K562 (cell line): ENCODE measurements around the gene NPFFR1. TPM values are rescaled to one million over a fixed set of nuclear protein-coding genes. Genes with fewer than 3 reads are reported as not detected.

ENCODE experiments used
- ATAC-seq: fragments of 200-7000 bp; cut with Tn5 transposase; 3 replicates; pipeline ENCODE4 v1.9.1; 2020; ENCODE audit warnings: moderate library complexity
- BruUV-seq: library from RNA; stranded (reverse); fragments of 400-500 nt; replicated peaks from 2 replicates; lab custom pipeline; 2021; lab: Mats Ljungman, UMichigan
- CTCF ChIA-PET: fragments of 300-600 bp; formaldehyde crosslinking; extraction: SDS; loops from one replicate; lab custom pipeline; 2021; ENCODE audit warnings: low intra/inter-chr PET ratio; lab: Yijun Ruan, JAX
- POLR2A ChIA-PET: fragments of 300-600, 350-650 bp; sonication (Branson Sonifier 250); formaldehyde crosslinking; extraction: SDS; loops from one replicate; lab custom pipeline; 2021; ENCODE audit warnings: antibody characterized with exemption, inconsistent platforms; lab: Yijun Ruan, JAX
- DNase-seq, 4 experiments: peaks; one replicate each; pipeline versions ENCODE4 v3.0.0 to v3.0.0-alpha.2; 2011 to 2018; ENCODE audit warnings: low spot score in 3 of 4, mixed read lengths in 3 of 4; ENCODE audit errors: extremely low read depth in 1 of 4
- FAIRE-seq: peaks from 2 replicates; lab custom pipeline; 2011; peaks lifted over from hg19 to GRCh38; lab: Jason Lieb, UNC
- H2AFZ ChIP-seq: 2 replicates; pipeline ENCODE4 v1.6.0; 2011; ENCODE audit warnings: low read depth, low read length, control low read depth, inconsistent platforms
- H3K27ac ChIP-seq: fragments of 200-600 bp; 3 replicates; pipeline ENCODE4 v1.8.0; 2011; ENCODE audit warnings: low read depth, mild to moderate bottlenecking, control low read depth, inconsistent platforms, low read length, moderate library complexity, mixed read lengths; ENCODE audit errors: extremely low read depth
- H3K27me3 ChIP-seq, 2 experiments: fragments of 300-600 bp in 1 of 2; 2 replicates in 1 of 2; 3 replicates in 1 of 2; pipeline versions ENCODE4 v1.6.0 to v1.8.0; 2011; ENCODE audit warnings: inconsistent platforms in 2 of 2, low read length in 2 of 2, mild to moderate bottlenecking in 1 of 2, mixed read lengths in 1 of 2, moderate library complexity in 1 of 2; ENCODE audit not compliant: control insufficient read depth in 2 of 2, insufficient read depth in 2 of 2
- H3K36me3 ChIP-seq: fragments of 300-600 bp; 3 replicates; pipeline ENCODE4 v1.8.0; 2011; ENCODE audit warnings: mild to moderate bottlenecking, low read length, inconsistent platforms; ENCODE audit not compliant: control insufficient read depth, insufficient read depth
- H3K4me1 ChIP-seq, 2 experiments: fragments of 200-600 bp in 1 of 2; replicated peaks in 1 of 2; 2 replicates in 1 of 2; 3 replicates in 1 of 2; pipeline versions ENCODE4 v1.5.1 to v1.8.0; 2011; ENCODE audit warnings: inconsistent platforms in 2 of 2, low read length in 2 of 2, mild to moderate bottlenecking in 1 of 2, mixed read lengths in 1 of 2, moderate library complexity in 1 of 2; ENCODE audit not compliant: control insufficient read depth in 2 of 2, insufficient read depth in 2 of 2
- H3K4me2 ChIP-seq: 2 replicates; pipeline ENCODE4 v1.6.1; 2011; ENCODE audit warnings: low read length, control low read depth, inconsistent platforms, mixed read lengths; ENCODE audit not compliant: insufficient read depth
- H3K4me3 ChIP-seq: fragments of 200-600 bp; sonication (generic), shearing (Covaris generic); 2 replicates; pipeline ENCODE4 v1.5.1; 2016; ENCODE audit warnings: control low read depth, inconsistent platforms
- H3K79me2 ChIP-seq: fragments of 200-600 bp; 3 replicates; pipeline ENCODE4 v1.8.0; 2011; ENCODE audit warnings: low read length, inconsistent platforms; ENCODE audit not compliant: control insufficient read depth, insufficient read depth
- H3K9ac ChIP-seq, 2 experiments: 2 replicates each; pipeline versions ENCODE4 v1.6.0 to v1.6.1; 2011; ENCODE audit warnings: low read depth in 2 of 2, low read length in 2 of 2, control low read depth in 1 of 2, inconsistent platforms in 1 of 2, mild to moderate bottlenecking in 1 of 2, mixed read lengths in 1 of 2; ENCODE audit not compliant: insufficient read depth in 1 of 2
- H3K9me1 ChIP-seq: one replicate; pipeline ENCODE4 v1.6.0; 2011; ENCODE audit warnings: inconsistent platforms, mild to moderate bottlenecking, low read length, moderate library complexity; ENCODE audit not compliant: control insufficient read depth, insufficient read depth
- H3K9me3 ChIP-seq: replicated peaks from 2 replicates; pipeline ENCODE4 v1.5.1; 2011; ENCODE audit warnings: low read depth, low read length, inconsistent platforms; ENCODE audit not compliant: control insufficient read depth, insufficient read depth
- H4K20me1 ChIP-seq: replicated peaks from 2 replicates; pipeline ENCODE4 v1.6.1; 2011; ENCODE audit warnings: low read length, inconsistent platforms, mixed read lengths; ENCODE audit not compliant: control insufficient read depth, insufficient read depth
- CEBPB ChIP-seq: fragments of 450-650 bp; IDR thresholded peaks from 2 replicates; pipeline ENCODE4 v1.6.1; 2016; ENCODE audit warnings: missing genetic modification characterization, missing compliant biosample characterization
- CEBPG ChIP-seq, 3 experiments: fragments of 200-800 bp in 1 of 3; sonication (Bioruptor generic) in 1 of 3; sonication (generic) in 1 of 3; formaldehyde crosslinking in 1 of 3; IDR thresholded peaks in 2 of 3; conservative IDR thresholded peaks in 1 of 3; 2 replicates each; pipeline versions ENCODE4 v1.6.1 to v1.8.0; 2016 to 2022; ENCODE audit warnings: missing compliant biosample characterization in 2 of 3, missing genetic modification characterization in 2 of 3, mild to moderate bottlenecking in 1 of 3, missing genetic modification reagents in 1 of 3
- HCFC1 ChIP-seq: IDR thresholded peaks from 2 replicates; pipeline ENCODE4 v1.6.1; 2012; ENCODE audit warnings: low read depth, low read length, improper control_type of control experiment
- RBM25 ChIP-seq: fragments of 200-400 bp; formaldehyde crosslinking; IDR thresholded peaks from 2 replicates; pipeline ENCODE4 v1.6.1; 2018; ENCODE audit warnings: low read length, low read depth, moderate library complexity; ENCODE audit not compliant: severe bottlenecking
- ZNF121 ChIP-seq: sonication (generic); formaldehyde crosslinking; conservative IDR thresholded peaks from 2 replicates; pipeline ENCODE4 v1.8.0; 2022; ENCODE audit warnings: missing genetic modification reagents
- ZNF766 ChIP-seq: fragments of 200-800 bp; sonication (Bioruptor generic); conservative IDR thresholded peaks from 2 replicates; pipeline ENCODE4 v1.6.1; 2016; ENCODE audit warnings: missing genetic modification characterization, missing compliant biosample characterization
- WGBS: fragments of 100-300 bp; shearing (Covaris generic); methylation state at CpG from one replicate; pipeline ENCODE4 v1.1.6; 2016; ENCODE audit warnings: low coverage, mixed read lengths; ENCODE audit not compliant: insufficient coverage; ENCODE audit errors: missing lambda C conversion rate; 5-methylcytosine and 5-hydroxymethylcytosine counted together
- in situ Hi-C: fragments of 300-500 bp; cut with MboI; formaldehyde crosslinking; loops from 4 replicates; pipeline ENCODE4 v1.15.0; 2018; ENCODE audit warnings: inconsistent platforms, mixed read lengths
- intact Hi-C: fragments of 100-400 bp; cut with micrococcal nuclease; formaldehyde crosslinking; loops from 2 replicates; pipeline ENCODE4 v1.14.2; 2022
- polyA plus RNA-seq, 8 experiments: library from polyadenylated mRNA; depleted of rRNA in 4 of 8; stranded (reverse) in 5 of 8; unstranded in 3 of 8; fragments of >200 nt; fragmentation: Nextera tagmentation in 2 of 8; fragmentation: Illumina TruSeq in 1 of 8; extraction: Ambion mirVana in 2 of 8; extraction: Trizol in 1 of 8; gene quantifications; 2 replicates each; pipeline versions ENCODE4 v1.2.1 to v1.2.3, GENCODE V29; 2011 to 2014; ENCODE audit warnings: inconsistent platforms in 1 of 8, missing spikeins in 1 of 8
- total RNA-seq, 7 experiments: library from RNA; depleted of rRNA in 6 of 7; stranded (reverse); fragments of >200 nt in 6 of 7; fragmentation: Illumina TruSeq in 2 of 7; extraction: Trizol in 2 of 7; gene quantifications; 2 replicates each; pipeline versions ENCODE4 v1.2.1 to v1.2.3, GENCODE V29; 2011 to 2021; ENCODE audit warnings: low replicate concordance in 1 of 7
- TF ChIP-seq, protein P1 (sequence below): fragments of 250-450 bp; sonication (Bioruptor Pico); IDR thresholded peaks from 2 replicates; pipeline ENCODE4 v1.8.0; 2021; ENCODE audit warnings: mild to moderate bottlenecking, moderate library complexity
- TF ChIP-seq, protein P2 (sequence below): fragments of 450-650 bp; formaldehyde crosslinking; IDR thresholded peaks from 2 replicates; pipeline ENCODE4 v1.4.0; 2020; ENCODE audit warnings: mild to moderate bottlenecking, moderate library complexity
- TF ChIP-seq, protein P3 (sequence below): fragments of 250-450 bp; sonication (Bioruptor Pico); IDR thresholded peaks from 2 replicates; pipeline ENCODE4 v1.8.0; 2022; ENCODE audit warnings: inconsistent platforms

The NPFFR1 gene
- total and polyA plus RNA-seq, 9 of the 15 experiments (the other 6 are each of a cell fraction or from before 2014, with no cell fraction given) = under 0.01 TPM; not detected in 8

DNA sequence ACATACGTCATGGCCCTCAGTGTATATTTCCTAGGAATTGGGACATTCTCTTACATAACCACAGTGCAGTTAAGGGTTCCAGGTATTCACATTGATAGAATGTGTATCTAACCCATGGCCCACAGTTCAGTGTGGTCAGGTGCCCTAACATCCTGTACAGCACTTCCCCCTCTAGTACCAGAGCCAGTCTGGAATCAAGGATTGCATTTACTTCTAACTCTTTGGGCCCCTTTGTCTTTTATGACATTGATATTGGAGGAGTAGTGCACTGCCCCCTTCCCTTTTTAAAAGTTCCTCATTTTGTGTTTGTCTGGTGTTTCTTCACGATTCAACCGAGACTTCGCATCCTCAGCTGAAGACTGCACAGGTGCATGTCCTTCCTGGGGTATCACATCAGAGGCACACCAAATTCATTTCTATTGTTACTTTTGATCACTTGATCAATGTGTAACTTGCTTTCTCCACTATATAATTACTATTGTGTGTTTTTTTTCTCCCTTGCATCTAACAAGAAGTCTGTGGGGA lies 22.4 kb upstream of the NPFFR1 start:
- H4K20me1 ChIP-seq = peaks cover 4% of the 10 kb centered on the region; the same call in 1 of the 2 replicates
- FAIRE-seq (no peak), DNase-seq (no peak), ATAC-seq (no peak)
- no peak overlapping the region for H3K4me3 ChIP-seq
- H2AFZ ChIP-seq = no peak overlapping the region
- BruUV-seq = no TSS peak
- CTCF ChIA-PET = no interaction called here
- no peaks in the 10 kb centered on the region for H3K9me3 ChIP-seq
- TF ChIP-seq HCFC1 = no peak
- no peak for TF ChIP-seq ZNF766 (CRISPR knock-in tag)
- TF ChIP-seq, protein P1, sequence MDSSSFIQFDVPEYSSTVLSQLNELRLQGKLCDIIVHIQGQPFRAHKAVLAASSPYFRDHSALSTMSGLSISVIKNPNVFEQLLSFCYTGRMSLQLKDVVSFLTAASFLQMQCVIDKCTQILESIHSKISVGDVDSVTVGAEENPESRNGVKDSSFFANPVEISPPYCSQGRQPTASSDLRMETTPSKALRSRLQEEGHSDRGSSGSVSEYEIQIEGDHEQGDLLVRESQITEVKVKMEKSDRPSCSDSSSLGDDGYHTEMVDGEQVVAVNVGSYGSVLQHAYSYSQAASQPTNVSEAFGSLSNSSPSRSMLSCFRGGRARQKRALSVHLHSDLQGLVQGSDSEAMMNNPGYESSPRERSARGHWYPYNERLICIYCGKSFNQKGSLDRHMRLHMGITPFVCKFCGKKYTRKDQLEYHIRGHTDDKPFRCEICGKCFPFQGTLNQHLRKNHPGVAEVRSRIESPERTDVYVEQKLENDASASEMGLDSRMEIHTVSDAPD = no peak
- no peaks in the 10 kb centered on the region for H3K79me2 ChIP-seq
- no peak overlapping the region for H3K4me2 ChIP-seq
- H3K4me1 ChIP-seq = peaks cover 0 to 4% of the 10 kb centered on the region in 2 experiments; a peak in 2 of 5 replicates
- H3K9ac ChIP-seq = no peak overlapping the region
- H3K36me3 ChIP-seq = no peaks in the 10 kb centered on the region
- H3K27ac ChIP-seq = no peak overlapping the region
- H3K9me1 ChIP-seq = peaks cover 4% of the 10 kb centered on the region
- in situ Hi-C loops (no loop called here), intact Hi-C loops (no loop called here)
- WGBS = 31% methylated on average over 4 of the region's 4 CpGs
- H3K27me3 ChIP-seq = peaks cover 0 to 5% of the 10 kb centered on the region in 2 experiments; a peak in 1 of 5 replicates
- POLR2A ChIA-PET = no interaction called here

DNA sequence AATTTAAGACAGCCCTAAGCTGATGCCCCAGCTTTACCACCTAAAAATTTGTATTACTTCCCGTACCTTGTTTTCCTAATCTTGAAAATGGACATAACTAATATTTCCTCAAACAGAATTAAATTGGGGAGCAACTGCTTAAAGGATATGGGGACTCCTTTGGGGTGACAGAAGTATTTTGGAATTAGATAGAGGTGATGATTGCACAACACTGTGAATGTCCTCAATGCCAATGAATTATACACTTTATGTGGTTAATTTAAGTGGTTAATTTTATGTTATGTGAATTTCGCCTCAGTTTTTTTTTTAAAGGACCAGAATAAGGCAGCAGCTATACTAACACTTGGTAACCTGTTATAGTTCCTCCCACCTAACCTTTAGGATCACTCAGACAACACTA lies 19.9 kb upstream of the NPFFR1 start:
- ATAC-seq = no peak
- Histone ChIP-seq H3K9me1 (no peaks in the 10 kb centered on the region), H3K4me2 (no peak overlapping the region), H3K4me1 (peaks cover 0 to 3% of the 10 kb centered on the region in 2 experiments; a peak in 2 of 5 replicates), H3K79me2 (no peaks in the 10 kb centered on the region), H3K36me3 (no peaks in the 10 kb centered on the region), H3K27ac (no peak overlapping the region), H3K4me3 (no peak overlapping the region), H2AFZ (no peak overlapping the region), H3K9ac (no peak overlapping the region), H3K9me3 (no peaks in the 10 kb centered on the region)
- FAIRE-seq = no peak
- no TSS peak for BruUV-seq
- 21% methylated on average over 2 of the region's 2 CpGs for WGBS
- in situ Hi-C loops (no loop called here), intact Hi-C loops (no loop called here)
- TF ChIP-seq CEBPG (CRISPR knock-in tag; IDR thresholded peaks at IDR 0.05) = no peak
- TF ChIP-seq CEBPG (tag; conservative IDR thresholded peaks at IDR 0.05 in 1 of 2, IDR thresholded peaks at IDR 0.05 in 1 of 2) = peak; percentile 28 to 59; a peak in 3 of 4 replicates
- peak; percentile 76 for TF ChIP-seq CEBPB
- TF ChIP-seq ZNF121 (CRISPR knock-in tag) = no peak
- TF ChIP-seq, protein P2, sequence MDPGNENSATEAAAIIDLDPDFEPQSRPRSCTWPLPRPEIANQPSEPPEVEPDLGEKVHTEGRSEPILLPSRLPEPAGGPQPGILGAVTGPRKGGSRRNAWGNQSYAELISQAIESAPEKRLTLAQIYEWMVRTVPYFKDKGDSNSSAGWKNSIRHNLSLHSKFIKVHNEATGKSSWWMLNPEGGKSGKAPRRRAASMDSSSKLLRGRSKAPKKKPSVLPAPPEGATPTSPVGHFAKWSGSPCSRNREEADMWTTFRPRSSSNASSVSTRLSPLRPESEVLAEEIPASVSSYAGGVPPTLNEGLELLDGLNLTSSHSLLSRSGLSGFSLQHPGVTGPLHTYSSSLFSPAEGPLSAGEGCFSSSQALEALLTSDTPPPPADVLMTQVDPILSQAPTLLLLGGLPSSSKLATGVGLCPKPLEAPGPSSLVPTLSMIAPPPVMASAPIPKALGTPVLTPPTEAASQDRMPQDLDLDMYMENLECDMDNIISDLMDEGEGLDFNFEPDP = no peak
- TF ChIP-seq, protein P3, sequence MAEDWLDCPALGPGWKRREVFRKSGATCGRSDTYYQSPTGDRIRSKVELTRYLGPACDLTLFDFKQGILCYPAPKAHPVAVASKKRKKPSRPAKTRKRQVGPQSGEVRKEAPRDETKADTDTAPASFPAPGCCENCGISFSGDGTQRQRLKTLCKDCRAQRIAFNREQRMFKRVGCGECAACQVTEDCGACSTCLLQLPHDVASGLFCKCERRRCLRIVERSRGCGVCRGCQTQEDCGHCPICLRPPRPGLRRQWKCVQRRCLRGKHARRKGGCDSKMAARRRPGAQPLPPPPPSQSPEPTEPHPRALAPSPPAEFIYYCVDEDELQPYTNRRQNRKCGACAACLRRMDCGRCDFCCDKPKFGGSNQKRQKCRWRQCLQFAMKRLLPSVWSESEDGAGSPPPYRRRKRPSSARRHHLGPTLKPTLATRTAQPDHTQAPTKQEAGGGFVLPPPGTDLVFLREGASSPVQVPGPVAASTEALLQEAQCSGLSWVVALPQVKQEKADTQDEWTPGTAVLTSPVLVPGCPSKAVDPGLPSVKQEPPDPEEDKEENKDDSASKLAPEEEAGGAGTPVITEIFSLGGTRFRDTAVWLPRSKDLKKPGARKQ (CRISPR knock-in tag) = no peak
- TF ChIP-seq RBM25 = peak; percentile 41
- TF ChIP-seq, all 486 proteins: peak for 3
- ChIA-PET POLR2A (interaction anchor here (0.8 to 1.8 kb wide), 4 partner anchors 8 to 72 kb away, joined by 3 to 5 read pairs (median 4); no protein-coding TSS in a partner anchor), CTCF (no interaction called here)
- Histone ChIP-seq H4K20me1 (no peaks in the 10 kb centered on the region), H3K27me3 (peaks cover 0 to 5% of the 10 kb centered on the region in 2 experiments; a peak in 1 of 5 replicates)
- DNase-seq = no peak
